HepG2 (cell line): ENCODE measurements around the gene CBY1. TPM values are rescaled to one million over a fixed set of nuclear protein-coding genes. Genes with fewer than 3 reads are reported as not detected.

Source experiments
- HMG20B ChIP-seq: conservative IDR thresholded peaks from 2 replicates; pipeline ENCODE4 v1.6.1; 2016; ENCODE audit warnings: missing genetic modification reagents, missing compliant biosample characterization
- HNRNPUL1 ChIP-seq: fragments of 200-400 bp; formaldehyde crosslinking; IDR thresholded peaks from 2 replicates; pipeline ENCODE4 v1.6.1; 2017; ENCODE audit warnings: low read depth, mild to moderate bottlenecking, low read length, moderate library complexity
- IKZF1 ChIP-seq: fragments of 450-650 bp; IDR thresholded peaks from 2 replicates; pipeline ENCODE4 v1.7.1; 2016
- NFYB ChIP-seq: sonication (generic); formaldehyde crosslinking; IDR thresholded peaks from 2 replicates; pipeline ENCODE4 v1.4.0; 2020; ENCODE audit warnings: missing genetic modification reagents
- PAWR ChIP-seq: sonication (generic); formaldehyde crosslinking; IDR thresholded peaks from 2 replicates; pipeline ENCODE4 v1.4.0; 2020; ENCODE audit warnings: missing genetic modification reagents, mild to moderate bottlenecking, borderline replicate concordance
- SMAD3 ChIP-seq: sonication (generic); formaldehyde crosslinking; IDR thresholded peaks from 2 replicates; pipeline ENCODE4 v1.4.0; 2020; ENCODE audit warnings: missing genetic modification reagents
- ZNF101 ChIP-seq: sonication (generic); formaldehyde crosslinking; IDR thresholded peaks from 2 replicates; pipeline ENCODE4 v1.4.0; 2020; ENCODE audit warnings: mild to moderate bottlenecking, low read depth, missing genetic modification reagents, borderline replicate concordance
- ZNF20 ChIP-seq: sonication (generic); formaldehyde crosslinking; IDR thresholded peaks from 2 replicates; pipeline ENCODE4 v1.4.0; 2020; ENCODE audit warnings: mild to moderate bottlenecking, moderate library complexity, missing genetic modification reagents
- ZNF350 ChIP-seq: sonication (generic); formaldehyde crosslinking; IDR thresholded peaks from 2 replicates; pipeline ENCODE4 v1.4.0; 2020; ENCODE audit warnings: mild to moderate bottlenecking, low read depth, missing genetic modification reagents, borderline replicate concordance
- ZNF552 ChIP-seq: sonication (generic); formaldehyde crosslinking; IDR thresholded peaks from 2 replicates; pipeline ENCODE4 v1.9.0; 2022; ENCODE audit warnings: missing genetic modification reagents, mild to moderate bottlenecking, borderline replicate concordance
- ZNF563 ChIP-seq: sonication (generic); formaldehyde crosslinking; IDR thresholded peaks from 2 replicates; pipeline ENCODE4 v1.8.0; 2022; ENCODE audit warnings: mild to moderate bottlenecking, moderate library complexity, missing genetic modification reagents
- ZNF7 ChIP-seq: IDR thresholded peaks from 2 replicates; pipeline ENCODE4 v1.6.1; 2016; ENCODE audit warnings: missing biosample characterization, missing genetic modification reagents
- polyA plus RNA-seq, 8 experiments: library from polyadenylated mRNA; depleted of rRNA in 3 of 8; stranded (reverse) in 7 of 8; unstranded in 1 of 8; fragments of >200 nt; fragmentation: Illumina TruSeq in 4 of 8; extraction: Trizol in 4 of 8; gene quantifications; 2 replicates each; pipeline versions ENCODE4 v1.2.1 to v1.2.3, GENCODE V29; 2011 to 2016; ENCODE audit warnings: low read depth in 4 of 8, missing spikeins in 1 of 8, mixed read lengths in 1 of 8; ENCODE audit not compliant: insufficient read depth in 1 of 8
- total RNA-seq, 5 experiments: library from RNA; depleted of rRNA; stranded (reverse); fragments of >200 nt; fragmentation: Illumina TruSeq; extraction: Trizol; gene quantifications; 2 replicates each; pipeline ENCODE4 v1.2.3, GENCODE V29; 2016; ENCODE audit warnings: low read depth in 1 of 5
- TF ChIP-seq, protein P1 (sequence below): sonication (generic); formaldehyde crosslinking; IDR thresholded peaks from 2 replicates; pipeline ENCODE4 v1.9.0; 2021; ENCODE audit warnings: missing genetic modification reagents, borderline replicate concordance
- TF ChIP-seq, protein P2 (sequence below): sonication (generic); formaldehyde crosslinking; IDR thresholded peaks from 2 replicates; pipeline ENCODE4 v1.5.0; 2020; ENCODE audit warnings: missing genetic modification reagents
- TF ChIP-seq, protein P3 (sequence below): sonication (generic); formaldehyde crosslinking; IDR thresholded peaks from 2 replicates; pipeline ENCODE4 v1.5.0; 2020; ENCODE audit warnings: missing genetic modification reagents, mild to moderate bottlenecking, borderline replicate concordance
- TF ChIP-seq, protein P4 (sequence below): sonication (generic); formaldehyde crosslinking; IDR thresholded peaks from 2 replicates; pipeline ENCODE4 v1.4.0; 2020; ENCODE audit warnings: mild to moderate bottlenecking, missing genetic modification reagents

CBY1 gene
- total and polyA plus RNA-seq, 2 of the 13 experiments (the other 11 are each of a cell fraction or from before 2014, with no cell fraction given): 19.7 to 20.3 TPM

DNA sequence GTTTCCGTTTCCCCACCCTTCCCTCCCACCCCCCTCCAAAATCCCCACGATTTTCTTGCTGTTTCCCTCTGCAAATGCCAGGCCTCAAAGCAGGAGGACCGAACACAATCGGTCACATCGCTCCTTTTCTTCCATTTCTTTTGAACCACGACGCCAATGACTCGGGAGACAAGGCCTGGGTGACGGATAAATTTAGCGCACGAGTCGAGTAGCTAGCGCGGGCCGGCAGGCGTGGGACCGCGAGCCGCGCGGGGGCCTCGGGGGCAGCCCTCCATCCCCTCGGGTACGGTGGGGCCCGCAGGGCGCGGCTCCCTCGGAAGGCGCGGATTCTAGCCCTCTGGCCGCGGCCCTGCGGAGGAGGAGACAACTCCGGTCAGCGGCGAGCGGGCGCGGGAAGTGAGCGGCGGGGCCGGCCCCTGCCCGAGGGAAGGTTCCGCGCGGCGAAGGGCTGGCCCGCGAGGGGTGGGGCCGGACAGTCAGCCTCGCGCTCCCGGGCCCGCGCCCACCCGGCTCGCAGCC is 43.9 kb downstream of the CBY1 start (continued):
- TF ChIP-seq, protein P1, sequence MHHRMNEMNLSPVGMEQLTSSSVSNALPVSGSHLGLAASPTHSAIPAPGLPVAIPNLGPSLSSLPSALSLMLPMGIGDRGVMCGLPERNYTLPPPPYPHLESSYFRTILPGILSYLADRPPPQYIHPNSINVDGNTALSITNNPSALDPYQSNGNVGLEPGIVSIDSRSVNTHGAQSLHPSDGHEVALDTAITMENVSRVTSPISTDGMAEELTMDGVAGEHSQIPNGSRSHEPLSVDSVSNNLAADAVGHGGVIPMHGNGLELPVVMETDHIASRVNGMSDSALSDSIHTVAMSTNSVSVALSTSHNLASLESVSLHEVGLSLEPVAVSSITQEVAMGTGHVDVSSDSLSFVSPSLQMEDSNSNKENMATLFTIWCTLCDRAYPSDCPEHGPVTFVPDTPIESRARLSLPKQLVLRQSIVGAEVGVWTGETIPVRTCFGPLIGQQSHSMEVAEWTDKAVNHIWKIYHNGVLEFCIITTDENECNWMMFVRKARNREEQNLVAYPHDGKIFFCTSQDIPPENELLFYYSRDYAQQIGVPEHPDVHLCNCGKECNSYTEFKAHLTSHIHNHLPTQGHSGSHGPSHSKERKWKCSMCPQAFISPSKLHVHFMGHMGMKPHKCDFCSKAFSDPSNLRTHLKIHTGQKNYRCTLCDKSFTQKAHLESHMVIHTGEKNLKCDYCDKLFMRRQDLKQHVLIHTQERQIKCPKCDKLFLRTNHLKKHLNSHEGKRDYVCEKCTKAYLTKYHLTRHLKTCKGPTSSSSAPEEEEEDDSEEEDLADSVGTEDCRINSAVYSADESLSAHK (CRISPR knock-in tag): no peak
- TF ChIP-seq, protein P2, sequence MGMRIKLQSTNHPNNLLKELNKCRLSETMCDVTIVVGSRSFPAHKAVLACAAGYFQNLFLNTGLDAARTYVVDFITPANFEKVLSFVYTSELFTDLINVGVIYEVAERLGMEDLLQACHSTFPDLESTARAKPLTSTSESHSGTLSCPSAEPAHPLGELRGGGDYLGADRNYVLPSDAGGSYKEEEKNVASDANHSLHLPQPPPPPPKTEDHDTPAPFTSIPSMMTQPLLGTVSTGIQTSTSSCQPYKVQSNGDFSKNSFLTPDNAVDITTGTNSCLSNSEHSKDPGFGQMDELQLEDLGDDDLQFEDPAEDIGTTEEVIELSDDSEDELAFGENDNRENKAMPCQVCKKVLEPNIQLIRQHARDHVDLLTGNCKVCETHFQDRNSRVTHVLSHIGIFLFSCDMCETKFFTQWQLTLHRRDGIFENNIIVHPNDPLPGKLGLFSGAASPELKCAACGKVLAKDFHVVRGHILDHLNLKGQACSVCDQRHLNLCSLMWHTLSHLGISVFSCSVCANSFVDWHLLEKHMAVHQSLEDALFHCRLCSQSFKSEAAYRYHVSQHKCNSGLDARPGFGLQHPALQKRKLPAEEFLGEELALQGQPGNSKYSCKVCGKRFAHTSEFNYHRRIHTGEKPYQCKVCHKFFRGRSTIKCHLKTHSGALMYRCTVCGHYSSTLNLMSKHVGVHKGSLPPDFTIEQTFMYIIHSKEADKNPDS (CRISPR knock-in tag): no peak
- TF ChIP-seq IKZF1: no peak
- TF ChIP-seq ZNF7 (CRISPR knock-in tag): no peak
- TF ChIP-seq HMG20B: no peak
- TF ChIP-seq ZNF563: no peak; the same call in 1 of the 2 replicates
- TF ChIP-seq ZNF20: no peak
- TF ChIP-seq HNRNPUL1: no peak
- no peak for TF ChIP-seq ZNF350 (CRISPR knock-in tag)
- TF ChIP-seq, protein P3, sequence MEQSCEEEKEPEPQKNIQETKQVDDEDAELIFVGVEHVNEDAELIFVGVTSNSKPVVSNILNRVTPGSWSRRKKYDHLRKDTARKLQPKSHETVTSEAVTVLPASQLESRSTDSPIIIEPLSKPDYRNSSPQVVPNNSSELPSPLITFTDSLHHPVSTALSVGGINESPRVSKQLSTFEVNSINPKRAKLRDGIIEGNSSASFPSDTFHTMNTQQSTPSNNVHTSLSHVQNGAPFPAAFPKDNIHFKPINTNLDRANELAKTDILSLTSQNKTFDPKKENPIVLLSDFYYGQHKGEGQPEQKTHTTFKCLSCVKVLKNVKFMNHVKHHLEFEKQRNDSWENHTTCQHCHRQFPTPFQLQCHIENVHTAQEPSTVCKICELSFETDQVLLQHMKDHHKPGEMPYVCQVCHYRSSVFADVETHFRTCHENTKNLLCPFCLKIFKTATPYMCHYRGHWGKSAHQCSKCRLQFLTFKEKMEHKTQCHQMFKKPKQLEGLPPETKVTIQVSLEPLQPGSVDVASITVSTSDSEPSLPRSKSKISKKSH (CRISPR knock-in tag): no peak
- TF ChIP-seq, protein P4, sequence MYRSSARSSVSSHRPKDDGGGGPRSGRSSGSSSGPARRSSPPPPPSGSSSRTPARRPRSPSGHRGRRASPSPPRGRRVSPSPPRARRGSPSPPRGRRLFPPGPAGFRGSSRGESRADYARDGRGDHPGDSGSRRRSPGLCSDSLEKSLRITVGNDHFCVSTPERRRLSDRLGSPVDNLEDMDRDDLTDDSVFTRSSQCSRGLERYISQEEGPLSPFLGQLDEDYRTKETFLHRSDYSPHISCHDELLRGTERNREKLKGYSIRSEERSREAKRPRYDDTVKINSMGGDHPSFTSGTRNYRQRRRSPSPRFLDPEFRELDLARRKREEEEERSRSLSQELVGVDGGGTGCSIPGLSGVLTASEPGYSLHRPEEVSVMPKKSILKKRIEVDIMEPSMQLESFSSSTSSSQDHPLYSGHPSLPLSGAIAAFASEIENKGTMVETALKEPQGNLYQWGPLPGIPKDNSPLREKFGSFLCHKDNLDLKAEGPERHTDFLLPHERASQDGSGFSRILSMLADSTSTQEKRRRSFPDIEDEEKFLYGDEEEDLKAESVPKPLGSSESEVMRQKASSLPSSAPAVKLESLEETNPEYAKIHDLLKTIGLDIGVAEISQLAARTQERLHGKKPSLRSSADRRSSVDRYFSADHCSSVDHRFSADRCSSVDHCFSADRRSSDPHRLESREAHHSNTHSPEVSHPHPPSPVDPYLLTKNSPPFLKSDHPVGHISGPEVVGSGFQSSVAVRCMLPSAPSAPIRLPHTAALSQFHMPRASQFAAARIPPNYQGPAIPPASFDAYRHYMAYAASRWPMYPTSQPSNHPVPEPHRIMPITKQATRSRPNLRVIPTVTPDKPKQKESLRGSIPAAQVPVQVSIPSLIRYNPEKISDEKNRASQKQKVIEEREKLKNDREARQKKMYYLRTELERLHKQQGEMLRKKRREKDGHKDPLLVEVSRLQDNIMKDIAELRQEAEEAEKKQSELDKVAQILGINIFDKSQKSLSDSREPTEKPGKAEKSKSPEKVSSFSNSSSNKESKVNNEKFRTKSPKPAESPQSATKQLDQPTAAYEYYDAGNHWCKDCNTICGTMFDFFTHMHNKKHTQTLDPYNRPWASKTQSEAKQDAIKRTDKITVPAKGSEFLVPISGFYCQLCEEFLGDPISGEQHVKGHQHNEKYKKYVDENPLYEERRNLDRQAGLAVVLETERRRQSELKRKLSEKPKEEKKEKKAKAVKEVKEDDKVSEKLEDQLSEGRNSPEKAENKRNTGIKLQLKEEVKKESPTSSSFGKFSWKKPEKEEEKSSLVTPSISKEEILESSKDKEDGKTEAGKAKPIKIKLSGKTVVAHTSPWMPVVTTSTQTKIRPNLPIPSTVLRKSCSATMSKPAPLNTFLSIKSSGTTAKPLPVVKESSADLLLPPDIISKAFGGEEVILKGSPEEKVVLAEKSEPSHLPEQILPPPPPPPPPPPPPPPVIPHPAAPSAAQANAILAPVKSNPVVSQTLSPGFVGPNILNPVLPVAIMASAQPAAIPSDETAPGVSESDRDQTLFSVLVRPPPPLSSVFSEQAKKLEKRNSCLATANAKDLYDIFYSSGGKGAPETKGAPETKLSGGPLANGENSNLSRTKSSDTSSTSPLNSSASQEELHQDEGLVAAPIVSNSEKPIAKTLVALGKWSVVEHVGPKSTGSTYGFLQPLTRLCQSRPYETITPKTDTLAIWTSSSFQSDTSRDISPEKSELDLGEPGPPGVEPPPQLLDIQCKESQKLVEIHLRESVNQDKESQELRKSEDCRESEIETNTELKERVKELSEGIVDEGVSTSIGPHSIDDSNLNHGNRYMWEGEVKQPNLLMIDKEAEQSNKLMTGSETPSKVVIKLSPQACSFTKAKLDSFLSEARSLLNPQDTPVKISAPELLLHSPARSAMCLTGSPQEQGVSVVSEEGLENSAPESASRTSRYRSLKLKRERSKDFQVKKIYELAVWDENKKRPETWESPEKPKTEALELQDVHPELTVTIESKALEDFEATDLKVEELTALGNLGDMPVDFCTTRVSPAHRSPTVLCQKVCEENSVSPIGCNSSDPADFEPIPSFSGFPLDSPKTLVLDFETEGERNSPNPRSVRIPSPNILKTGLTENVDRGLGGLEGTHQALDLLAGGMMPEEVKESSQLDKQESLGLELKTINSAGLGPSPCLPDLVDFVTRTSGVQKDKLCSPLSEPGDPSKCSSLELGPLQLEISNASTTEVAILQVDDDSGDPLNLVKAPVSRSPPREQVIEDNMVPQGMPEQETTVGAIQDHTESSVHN (CRISPR knock-in tag): no peak
- no peak for TF ChIP-seq SMAD3
- TF ChIP-seq PAWR: no peak
- TF ChIP-seq ZNF101 (CRISPR knock-in tag): no peak
- TF ChIP-seq NFYB (CRISPR knock-in tag): no peak
- TF ChIP-seq ZNF552: no peak
